H1 (cell line): Measurements from ENCODE around the gene LONRF2. TPM values are rescaled to one million over a fixed set of nuclear protein-coding genes. Genes with fewer than 3 reads are reported as not detected.

Source experiments
- CTCF ChIA-PET: fragments of 300-600 bp; sonication (Branson Sonifier 250); formaldehyde crosslinking; loops from one replicate; lab custom pipeline; 2021; ENCODE audit not compliant: partially characterized antibody; lab: Charles Lee
- POLR2A ChIA-PET: fragments of 300-600 bp; sonication (Branson Sonifier 250); formaldehyde crosslinking; loops from one replicate; lab custom pipeline; 2021; ENCODE audit warnings: inconsistent platforms; ENCODE audit not compliant: partially characterized antibody; lab: Charles Lee
- DNase-seq, 2 experiments: peaks; one replicate each; pipeline versions ENCODE4 v3.0.0 to v3.0.0-alpha.2; 2010 to 2022; ENCODE audit warnings: low spot score in 2 of 2, low read depth in 1 of 2, mixed read lengths in 1 of 2
- FAIRE-seq: peaks from 2 replicates; lab custom pipeline; 2011; peaks lifted over from hg19 to GRCh38; lab: Jason Lieb, UNC
- H2AFZ ChIP-seq: 2 replicates; pipeline ENCODE4 v1.8.1; 2012; ENCODE audit warnings: low read length, inconsistent platforms
- H2AK5ac ChIP-seq: 2 replicates; pipeline ENCODE4 v1.6.1; 2013; ENCODE audit warnings: low read depth, low read length
- H2BK120ac ChIP-seq: replicated peaks from 2 replicates; pipeline ENCODE3; 2013; ENCODE audit warnings: low read depth, low read length, inconsistent platforms
- H2BK12ac ChIP-seq: 2 replicates; pipeline ENCODE4 v1.6.1; 2013; ENCODE audit warnings: low read depth, low read length
- H2BK15ac ChIP-seq: 2 replicates; pipeline ENCODE4 v1.6.1; 2013; ENCODE audit warnings: low read length
- H2BK20ac ChIP-seq: 2 replicates; pipeline ENCODE4 v1.6.1; 2013; ENCODE audit warnings: low read length
- H2BK5ac ChIP-seq: 2 replicates; pipeline ENCODE4 v1.6.1; 2013; ENCODE audit warnings: low read depth, low read length
- H3K14ac ChIP-seq: 2 replicates; pipeline ENCODE4 v1.6.1; 2013; ENCODE audit warnings: inconsistent platforms; ENCODE audit not compliant: insufficient read length
- H3K18ac ChIP-seq: 2 replicates; pipeline ENCODE4 v1.6.1; 2013; ENCODE audit warnings: low read length; ENCODE audit errors: extremely low read depth
- H3K23ac ChIP-seq: 2 replicates; pipeline ENCODE4 v1.6.1; 2013; ENCODE audit warnings: inconsistent platforms; ENCODE audit not compliant: insufficient read length
- H3K23me2 ChIP-seq: 2 replicates; pipeline ENCODE4 v1.6.1; 2013; ENCODE audit warnings: low read depth, low read length
- H3K27ac ChIP-seq: 2 replicates; pipeline ENCODE4 v1.6.1; 2011; ENCODE audit warnings: low read depth, low read length, inconsistent platforms
- H3K27me3 ChIP-seq, 4 experiments: replicated peaks in 1 of 4; 1 replicate in 1 of 4; 2 replicates in 3 of 4; pipeline versions ENCODE4 v1.6.1 to v1.8.1; 2011 to 2013; ENCODE audit warnings: low read length in 3 of 4, mild to moderate bottlenecking in 3 of 4, inconsistent platforms in 2 of 4, mixed read lengths in 2 of 4, moderate library complexity in 1 of 4; ENCODE audit not compliant: control insufficient read depth in 3 of 4, insufficient read depth in 3 of 4; ENCODE audit errors: extremely low read depth in 1 of 4
- H3K36me3 ChIP-seq, 4 experiments: 2 replicates each; pipeline versions ENCODE4 v1.6.1 to v1.8.1; 2011 to 2013; ENCODE audit warnings: mild to moderate bottlenecking in 4 of 4, low read length in 3 of 4, moderate library complexity in 2 of 4, control low read depth in 1 of 4, inconsistent platforms in 1 of 4; ENCODE audit not compliant: insufficient read depth in 4 of 4, control insufficient read depth in 2 of 4
- H3K4ac ChIP-seq: replicated peaks from 2 replicates; pipeline ENCODE3; 2013; ENCODE audit warnings: low read length, low read depth, mixed read lengths, inconsistent platforms; ENCODE audit not compliant: insufficient read length
- H3K4me1 ChIP-seq, 4 experiments: replicated peaks in 1 of 4; 1 replicate in 1 of 4; 2 replicates in 3 of 4; pipeline versions ENCODE4 v1.6.1 to v1.8.1; 2011 to 2013; ENCODE audit warnings: low read length in 3 of 4, inconsistent platforms in 2 of 4, mixed read lengths in 1 of 4; ENCODE audit not compliant: insufficient read depth in 4 of 4, control insufficient read depth in 3 of 4
- H3K4me2 ChIP-seq, 2 experiments: 2 replicates each; pipeline versions ENCODE4 v1.6.1 to v1.8.1; 2011 to 2013; ENCODE audit warnings: low read depth in 2 of 2, low read length in 2 of 2, control low read depth in 1 of 2, inconsistent platforms in 1 of 2, mild to moderate bottlenecking in 1 of 2; ENCODE audit not compliant: insufficient read depth in 1 of 2
- H3K4me3 ChIP-seq, 4 experiments: fragments of 200-600, 300-600 bp in 1 of 4; sonication (generic), shearing (Covaris generic), sonication (Bioruptor Twin) in 1 of 4; 2 replicates each; pipeline versions ENCODE4 v1.5.1 to v1.8.1; 2011 to 2016; ENCODE audit warnings: low read length in 4 of 4, low read depth in 3 of 4, control low read depth in 2 of 4, inconsistent platforms in 2 of 4, mild to moderate bottlenecking in 2 of 4, mixed read lengths in 1 of 4, moderate library complexity in 1 of 4; ENCODE audit not compliant: insufficient read depth in 2 of 4; ENCODE audit errors: extremely low read depth in 1 of 4
- H3K56ac ChIP-seq: replicated peaks from 2 replicates; pipeline ENCODE3; 2013; ENCODE audit warnings: low read depth, mild to moderate bottlenecking, mixed read lengths, low read length, inconsistent platforms; ENCODE audit not compliant: insufficient read length
- H3K79me1 ChIP-seq: 2 replicates; pipeline ENCODE4 v1.6.1; 2013; ENCODE audit warnings: low read depth, low read length, control low read depth
- H3K79me2 ChIP-seq, 2 experiments: 2 replicates each; pipeline versions ENCODE4 v1.6.1 to v1.8.1; 2012 to 2013; ENCODE audit warnings: low read length in 2 of 2, mild to moderate bottlenecking in 2 of 2, inconsistent platforms in 1 of 2; ENCODE audit not compliant: insufficient read depth in 2 of 2, control insufficient read depth in 1 of 2
- H3K9ac ChIP-seq, 4 experiments: replicated peaks in 1 of 4; 1 replicate in 1 of 4; 2 replicates in 3 of 4; pipeline versions ENCODE4 v1.6.1 to v1.8.1; 2011 to 2013; ENCODE audit warnings: low read depth in 3 of 4, low read length in 3 of 4, control low read depth in 2 of 4, mild to moderate bottlenecking in 2 of 4, moderate library complexity in 2 of 4, inconsistent platforms in 1 of 4; ENCODE audit errors: extremely low read depth in 1 of 4
- H3K9me3 ChIP-seq, 2 experiments: 2 replicates each; pipeline versions ENCODE4 v1.6.1 to v1.8.1; 2012 to 2013; ENCODE audit warnings: mild to moderate bottlenecking in 2 of 2, moderate library complexity in 2 of 2, control low read depth in 1 of 2, inconsistent platforms in 1 of 2, low read depth in 1 of 2, low read length in 1 of 2, mixed read lengths in 1 of 2; ENCODE audit not compliant: insufficient read depth in 2 of 2
- H4K20me1 ChIP-seq, 2 experiments: replicated peaks in 1 of 2; 2 replicates each; pipeline versions ENCODE3 to v1.8.1; 2011 to 2013; ENCODE audit warnings: inconsistent platforms in 2 of 2, low read length in 2 of 2, mild to moderate bottlenecking in 1 of 2; ENCODE audit not compliant: insufficient read depth in 2 of 2, control insufficient read depth in 1 of 2
- H4K5ac ChIP-seq: 2 replicates; pipeline ENCODE4 v1.6.1; 2013; ENCODE audit warnings: low read length, low read depth, mixed read lengths, inconsistent platforms; ENCODE audit not compliant: insufficient read length
- H4K8ac ChIP-seq: 2 replicates; pipeline ENCODE4 v1.8.0; 2013; ENCODE audit warnings: mild to moderate bottlenecking, moderate library complexity, low read length, inconsistent platforms; ENCODE audit not compliant: insufficient read depth; ENCODE audit errors: extremely low read depth
- H4K91ac ChIP-seq: replicated peaks from 2 replicates; pipeline ENCODE3; 2013; ENCODE audit warnings: low read length, mixed read lengths, inconsistent platforms; ENCODE audit not compliant: insufficient read length
- CHD1 ChIP-seq: IDR thresholded peaks from 2 replicates; pipeline ENCODE4 v1.6.1; 2012; ENCODE audit warnings: low read depth, low read length, improper control_type of control experiment
- CHD2 ChIP-seq: IDR thresholded peaks from 2 replicates; pipeline ENCODE4 v1.6.1; 2012; ENCODE audit warnings: low read length, improper control_type of control experiment
- FOSL1 ChIP-seq: IDR thresholded peaks from 2 replicates; pipeline ENCODE4 v1.6.1; 2011; ENCODE audit warnings: mild to moderate bottlenecking, low read depth, low read length, moderate library complexity; ENCODE audit not compliant: insufficient read depth
- GABPA ChIP-seq: IDR thresholded peaks from 2 replicates; pipeline ENCODE4 v1.6.1; 2011; ENCODE audit warnings: mild to moderate bottlenecking, low read length, moderate library complexity, borderline replicate concordance; ENCODE audit not compliant: insufficient read depth
- SIN3A ChIP-seq, 2 experiments: IDR thresholded peaks in 1 of 2; conservative IDR thresholded peaks in 1 of 2; 2 replicates each; pipeline ENCODE4 v1.6.1; 2011 to 2012; ENCODE audit warnings: low read length in 2 of 2, improper control_type of control experiment in 1 of 2, low read depth in 1 of 2, mild to moderate bottlenecking in 1 of 2
- SP1 ChIP-seq: IDR thresholded peaks from 2 replicates; pipeline ENCODE4 v1.6.1; 2011; ENCODE audit warnings: low read depth, low read length
- SP4 ChIP-seq: IDR thresholded peaks from 2 replicates; pipeline ENCODE4 v1.6.1; 2012; ENCODE audit warnings: low read length, inconsistent platforms
- SUZ12 ChIP-seq: fragments of 200-600 bp; sonication (generic); IDR thresholded peaks from 2 replicates; pipeline ENCODE4 v1.6.1; 2012; ENCODE audit warnings: mild to moderate bottlenecking, inconsistent platforms, low read length, moderate library complexity, mixed read lengths
- WGBS, 2 experiments: shearing (Covaris generic) in 1 of 2; methylation state at CpG; one replicate each; pipeline versions ENCODE4 v1.1.6 to v1.1.7; 2013 to 2015; ENCODE audit warnings: low lambda C conversion rate in 2 of 2, mixed read lengths in 2 of 2, inconsistent platforms in 1 of 2, low coverage in 1 of 2, missing lambda C conversion rate in 1 of 2; ENCODE audit not compliant: insufficient replicate concordance in 2 of 2, insufficient coverage in 1 of 2, insufficient read length in 1 of 2; ENCODE audit errors: extremely low coverage in 1 of 2, missing lambda C conversion rate in 1 of 2; 5-methylcytosine and 5-hydroxymethylcytosine counted together
- long read RNA-seq, 2 experiments: library from RNA in 1 of 2; library from capped mRNA in 1 of 2; stranded (forward); transcript quantifications; one replicate each; pipeline ENCODE4 v2.0.0, GENCODE V29; 2021; ENCODE audit warnings: inconsistent platforms in 1 of 2
- polyA minus RNA-seq, 3 experiments: library from RNA; depleted of rRNA, polyadenylated mRNA; stranded (reverse); fragments of >200 nt; gene quantifications; 1 replicate in 2 of 3; 2 replicates in 1 of 3; pipeline ENCODE4 v1.2.3, GENCODE V29; 2011
- polyA plus RNA-seq, 7 experiments: library from polyadenylated mRNA; depleted of rRNA in 3 of 7; stranded (reverse) in 5 of 7; unstranded in 2 of 7; fragments of >200 nt in 5 of 7; fragments of 200-250 nt in 2 of 7; gene quantifications; 1 replicate in 5 of 7; 2 replicates in 1 of 7; 4 replicates in 1 of 7; pipeline versions ENCODE4 v1.2.1 to v1.2.3, GENCODE V29; 2011 to 2013; ENCODE audit warnings: missing spikeins in 2 of 7, mixed read lengths in 2 of 7
- total RNA-seq: library from RNA; stranded (reverse); fragmentation: NEBNext Ultra II Directional; extraction: Animal tissue kit (Norgen Biotek cat#: 25700); gene quantifications from 2 replicates; pipeline ENCODE4 v1.2.1, GENCODE V29; 2021
- TF ChIP-seq, protein P1 (sequence below): IDR thresholded peaks from 2 replicates; pipeline ENCODE4 v1.6.1; 2012; ENCODE audit warnings: inconsistent platforms

The LONRF2 gene
- total RNA-seq (0.42 and 0.74 TPM in 2 replicates), polyA plus RNA-seq (2011; rRNA removed) (0.22 and 0.24 TPM in 2 replicates), polyA minus RNA-seq (2011; rRNA and poly(A)+ RNA removed) (0.91 and 2.0 TPM in 2 replicates)
- 0.28 TPM for polyA plus RNA-seq (2011; cell fraction: cytosol; rRNA removed)
- 0.48 TPM for polyA plus RNA-seq (2011; cell fraction: nucleus; rRNA removed)
- 0.30 to 0.43 TPM (median 0.36 TPM) in 4 replicates for polyA plus RNA-seq (2012, experiment 1 of 2)
- 0.12 TPM for polyA plus RNA-seq (2012, experiment 2 of 2)
- 0.16 TPM for polyA plus RNA-seq (2013, experiment 1 of 2)
- polyA plus RNA-seq (2013, experiment 2 of 2): 0.18 TPM
- polyA minus RNA-seq (2011; cell fraction: cytosol; rRNA and poly(A)+ RNA removed): 0.59 TPM
- 0.80 TPM for polyA minus RNA-seq (2011; cell fraction: nucleus; rRNA and poly(A)+ RNA removed)
- long read RNA-seq, experiment 1: 0 reads
- long read RNA-seq, experiment 2: 0 reads

DNA sequence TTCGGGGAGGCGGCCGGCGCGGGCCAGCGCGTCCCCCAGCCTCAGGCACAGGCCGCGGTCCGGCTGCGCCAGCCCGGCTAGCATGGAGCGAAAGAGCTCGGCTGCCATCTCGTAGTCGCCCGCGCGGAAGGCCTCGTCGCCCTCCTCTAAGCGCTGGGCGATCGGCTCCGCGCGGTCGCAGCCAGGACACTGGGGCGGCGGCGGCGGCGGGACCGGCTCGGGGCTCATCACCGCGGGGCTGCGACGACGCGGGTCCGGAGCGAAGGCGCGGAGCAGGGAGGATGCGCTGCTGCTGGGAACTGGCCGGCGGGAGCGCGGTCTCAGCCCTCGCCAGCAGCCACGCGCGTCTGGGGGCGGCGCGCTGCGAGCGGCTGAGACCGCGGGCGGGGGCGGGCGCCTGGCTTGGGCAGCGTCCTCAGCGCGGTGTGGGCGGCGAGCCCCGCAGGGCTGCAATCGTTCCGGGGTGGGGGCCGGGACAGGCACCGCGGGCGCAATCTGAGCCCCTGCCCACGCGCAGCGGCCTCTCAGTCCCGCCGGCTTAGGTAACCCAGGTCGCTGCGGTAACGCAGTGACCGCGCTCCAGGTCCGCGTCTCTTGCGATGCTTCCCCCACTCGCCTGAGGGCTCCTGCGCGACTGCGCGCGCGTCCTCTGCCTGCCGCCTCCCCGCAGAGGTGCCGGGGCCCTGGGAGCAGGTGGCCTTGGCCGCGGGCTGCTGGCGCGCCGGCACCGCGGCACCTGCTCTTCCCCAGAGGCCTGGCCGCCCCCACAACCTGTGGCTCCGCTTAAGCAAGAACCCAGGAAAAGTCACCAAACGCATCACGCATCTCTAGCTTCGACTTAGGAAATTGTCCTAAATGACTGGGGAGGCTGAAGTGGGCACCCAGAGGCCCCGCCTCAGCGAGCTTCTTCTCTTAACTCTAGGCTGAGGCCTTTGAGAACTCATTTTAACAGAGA lies at the start of gene LONRF2:
LONRF2 (minus strand) TSS at position 636 of the 955 bp plus-strand sequence; CDS start at position 228, 408 bp downstream.
- Histone ChIP-seq H4K8ac (peak within 1 kb of the TSS; percentile 68), H3K4me1 (peaks cover 0 to 3% (median 0%) of the 10 kb centered on the region in 4 experiments; a peak in 2 of 7 replicates), H2AFZ (peak within 1 kb of the TSS; percentile 63; the same call in 1 of the 2 replicates), H3K9ac (peak within 1 kb of the TSS in 1 of 4 experiments; percentile 67; a peak in 1 of 7 replicates), H2BK20ac (no peak within 1 kb of the TSS), H3K4ac (no peak within 1 kb of the TSS), H2BK5ac (no peak within 1 kb of the TSS), H3K27me3 (peaks cover 14 to 46% (median 33%) of the 10 kb centered on the region in 4 experiments), H3K27ac (no peak within 1 kb of the TSS), H2BK15ac (no peak within 1 kb of the TSS), H3K56ac (no peak within 1 kb of the TSS), H3K36me3 (no peaks in the 10 kb centered on the region), H2BK12ac (no peak within 1 kb of the TSS), H3K23ac (no peak within 1 kb of the TSS), H2AK5ac (no peak within 1 kb of the TSS), H3K79me2 (no peaks in the 10 kb centered on the region), H4K5ac (no peak within 1 kb of the TSS), H2BK120ac (no peak within 1 kb of the TSS), H3K14ac (no peak within 1 kb of the TSS), H3K9me3 (peaks cover 4 to 9% of the 10 kb centered on the region in 2 experiments), H4K20me1 (no peaks in the 10 kb centered on the region), H3K4me3 (peak within 1 kb of the TSS; percentile 33 to 66 (median 48)), H3K18ac (peak within 1 kb of the TSS; percentile 71), H3K4me2 (peak within 1 kb of the TSS; percentile 77 to 91), H3K23me2 (peaks cover 15% of the 10 kb centered on the region; the same call in 1 of the 2 replicates), H3K79me1 (no peaks in the 10 kb centered on the region), H4K91ac (no peak within 1 kb of the TSS)
- ChIA-PET CTCF (interaction anchor here (1.4 to 4.6 kb wide), 4 partner anchors 14 to 58 kb away, joined by 3 to 43 read pairs (median 8); no protein-coding TSS in a partner anchor), POLR2A (no interaction called here)
- FAIRE-seq (no peak), DNase-seq (peak in 1 of 2 experiments; percentile 66)
- 6% methylated on average over 56 of the region's 113 CpGs; no CpG with 5 or more reads in 1 of the 2 experiments for WGBS, 2 experiments
- TF ChIP-seq SP1 (no peak), CHD2 (no peak), SIN3A (conservative IDR thresholded peaks at IDR 0.05 in 1 of 2, IDR thresholded peaks at IDR 0.05 in 1 of 2; ENCODE audit: low read depth in 1 of 2, low read length in 2 of 2) (no peak), SUZ12 (peak; percentile 72), GABPA (no peak), CHD1 (no peak), FOSL1 (no peak), SP4 (no peak)
- TF ChIP-seq, protein P1, sequence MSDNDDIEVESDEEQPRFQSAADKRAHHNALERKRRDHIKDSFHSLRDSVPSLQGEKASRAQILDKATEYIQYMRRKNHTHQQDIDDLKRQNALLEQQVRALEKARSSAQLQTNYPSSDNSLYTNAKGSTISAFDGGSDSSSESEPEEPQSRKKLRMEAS: peak; percentile 26; the same call in 1 of the 2 replicates
